Activated T-cell treated with anti-CD3 and anti-CD28 coated beads, Interleukin-2, amount 50 U/mL, for 4 hours (primary cell): ENCODE measurements around the gene BTBD6. TPM values are rescaled to one million over a fixed set of nuclear protein-coding genes. Genes with fewer than 3 reads are reported as not detected.
A peak's percentile ranks its signal among the peaks of the same experiment; 100 is the strongest.

Experiments used
- ATAC-seq, 2 donors: fragments of 200-7000 bp; cut with Tn5 transposase; one replicate each; pipeline ENCODE4 v1.10.0; 2021
- DNase-seq: peaks from one replicate; pipeline ENCODE4 v3.0.0-alpha.2; 2020
- H3K27me3 Mint-ChIP-seq: one replicate; pipeline ENCODE4 v1.8.0; 2021; ENCODE audit warnings: low read depth, mixed read lengths
- H3K36me3 Mint-ChIP-seq: one replicate; pipeline ENCODE4 v1.8.0; 2022; ENCODE audit warnings: mixed read lengths; ENCODE audit not compliant: insufficient read depth
- H3K4me1 Mint-ChIP-seq: one replicate; pipeline ENCODE4 v1.8.0; 2021; ENCODE audit warnings: low read depth, mixed read lengths
- H3K4me3 Mint-ChIP-seq: one replicate; pipeline ENCODE4 v1.8.0; 2021; ENCODE audit warnings: mild to moderate bottlenecking, moderate library complexity, mixed read lengths
- H3K9me3 Mint-ChIP-seq: one replicate; pipeline ENCODE4 v1.8.0; 2021; ENCODE audit warnings: mixed read lengths
- total RNA-seq, 3 donors: library from RNA; stranded (reverse); gene quantifications; one replicate each; pipeline ENCODE4 v1.2.1, GENCODE V29; 2021

The BTBD6 gene
- 10 to 100 TPM; 29.4 to 33.9 (median 33.0) TPM for total RNA-seq

DNA sequence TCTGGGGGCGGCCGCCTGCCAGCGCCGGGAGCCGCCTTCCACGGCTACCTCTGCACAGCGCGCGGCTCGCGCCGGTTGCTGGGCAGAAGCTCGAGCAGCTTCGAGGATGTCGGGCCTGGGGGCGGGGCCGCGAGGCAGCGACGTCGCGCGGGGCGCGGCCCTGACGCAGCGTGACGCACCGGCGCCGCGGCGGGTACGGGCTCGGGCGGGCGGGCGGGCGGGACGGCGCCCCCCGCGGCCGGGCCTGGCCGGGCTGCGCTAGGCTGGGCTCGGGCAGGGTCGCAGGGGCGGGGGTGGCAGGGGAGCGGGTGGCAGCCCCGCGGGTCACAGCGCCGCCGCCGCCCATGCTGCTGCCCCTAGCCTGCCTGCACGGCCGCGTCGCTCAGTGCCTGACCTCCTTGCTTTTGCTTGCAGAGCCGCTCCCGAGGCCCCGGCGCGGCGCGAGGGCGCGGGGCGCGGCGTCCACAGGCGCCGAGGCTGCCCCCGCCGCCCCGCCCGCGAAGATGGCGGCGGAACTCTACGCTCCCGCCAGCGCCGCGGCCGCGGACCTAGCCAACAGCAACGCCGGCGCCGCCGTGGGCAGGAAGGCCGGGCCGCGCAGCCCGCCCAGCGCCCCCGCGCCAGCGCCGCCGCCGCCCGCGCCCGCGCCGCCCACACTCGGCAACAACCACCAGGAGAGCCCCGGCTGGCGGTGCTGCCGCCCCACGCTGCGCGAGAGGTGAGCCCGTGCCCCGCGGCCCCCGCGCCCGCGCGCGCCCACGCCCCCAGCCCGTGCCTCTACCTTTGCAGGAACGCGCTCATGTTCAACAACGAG is at the start of gene BTBD6:
TSS of gene BTBD6 (plus strand) at position 166 of the 814 bp plus-strand sequence. CDS start at position 345, 179 bp downstream.
- Mint-ChIP-seq H3K36me3 (peaks cover 9% of the 10 kb centered on the region), H3K27me3 (no peaks in the 10 kb centered on the region), H3K9me3 (no peaks in the 10 kb centered on the region), H3K4me3 (peak within 1 kb of the TSS; percentile 78), H3K4me1 (peaks cover 30% of the 10 kb centered on the region)
- ATAC-seq (peak; percentile 94 to 96), DNase-seq (peak; percentile 82)

DNA sequence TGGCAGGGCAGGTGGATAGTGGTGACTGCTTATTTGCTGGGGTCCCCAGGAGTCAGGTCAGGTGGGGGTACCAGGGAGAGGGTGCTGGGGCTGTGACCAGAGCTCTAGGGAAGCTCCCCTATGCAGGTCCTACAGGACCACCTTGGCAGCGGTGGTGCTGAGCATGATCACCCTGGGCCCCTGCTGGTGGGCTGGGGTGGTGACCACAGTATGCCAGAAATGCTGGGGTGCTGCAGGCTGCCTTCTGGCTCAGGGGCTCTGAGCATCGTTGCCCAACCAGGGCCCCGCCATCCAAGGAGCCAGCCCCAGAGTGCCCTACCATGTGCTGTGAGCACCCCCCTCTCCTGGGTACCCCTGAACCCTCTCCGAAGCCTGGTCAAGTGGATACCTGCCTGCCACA is 49.7 kb upstream of the BTBD6 start:
- H3K9me3 Mint-ChIP-seq = no peaks in the 10 kb centered on the region
- H3K4me3 Mint-ChIP-seq = no peak overlapping the region
- peaks cover 49% of the 10 kb centered on the region for H3K27me3 Mint-ChIP-seq
- ATAC-seq (no peak), DNase-seq (no peak)
- no peaks in the 10 kb centered on the region for H3K36me3 Mint-ChIP-seq
- peaks cover 24% of the 10 kb centered on the region for H3K4me1 Mint-ChIP-seq

DNA sequence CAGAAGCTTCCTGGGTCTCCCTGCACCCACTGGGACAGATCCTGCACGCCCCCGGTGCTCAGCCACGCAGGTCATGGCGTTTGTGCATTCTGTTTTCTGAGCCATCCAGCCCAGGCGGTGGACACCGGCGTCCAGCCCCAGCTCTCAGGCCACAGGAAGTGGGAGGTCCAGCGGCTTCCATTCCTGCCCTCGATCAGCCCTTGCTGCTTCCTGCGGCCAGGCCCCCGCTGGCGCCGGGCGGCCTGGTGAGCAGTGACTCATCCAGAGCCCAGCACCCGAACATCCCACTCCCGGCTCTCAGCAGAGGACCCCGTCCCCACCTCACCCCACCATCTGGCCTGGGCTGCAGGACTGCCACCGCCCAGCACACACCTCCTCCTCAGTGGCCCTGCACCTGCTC is 49.2 kb upstream of the BTBD6 start:
- Mint-ChIP-seq H3K27me3 (peaks cover 49% of the 10 kb centered on the region), H3K4me1 (peaks cover 19% of the 10 kb centered on the region)
- no peak for ATAC-seq

DNA sequence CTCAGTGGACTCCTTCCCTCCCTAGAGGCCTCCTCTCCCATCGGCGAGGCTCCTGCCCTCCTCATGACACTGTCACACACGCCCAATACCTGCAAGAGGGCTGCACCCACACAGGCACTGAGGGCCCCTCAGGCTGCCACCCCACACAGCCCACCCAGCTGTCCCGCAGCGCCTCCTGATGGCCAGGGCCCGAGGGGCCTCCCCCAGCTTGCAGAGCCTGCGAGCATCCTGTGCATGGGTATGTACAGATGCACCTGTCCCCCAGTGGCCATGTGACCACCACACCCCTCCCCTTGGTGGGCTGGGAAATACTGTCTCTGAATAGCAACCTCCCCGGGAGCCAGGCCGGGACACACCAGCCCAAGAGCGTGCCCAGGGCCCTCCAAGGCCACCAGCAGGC is 48.3 kb upstream of the BTBD6 start:
- no peak for ATAC-seq
- H3K27me3 Mint-ChIP-seq = peaks cover 40% of the 10 kb centered on the region
- no peak overlapping the region for H3K4me3 Mint-ChIP-seq
- H3K4me1 Mint-ChIP-seq = peaks cover 16% of the 10 kb centered on the region
- no peak for DNase-seq
- H3K9me3 Mint-ChIP-seq = no peaks in the 10 kb centered on the region
- H3K36me3 Mint-ChIP-seq = no peaks in the 10 kb centered on the region

More for the DNA sequence above, 49.2 kb upstream of the BTBD6 start:
- Mint-ChIP-seq H3K4me3 (no peak overlapping the region), H3K36me3 (no peaks in the 10 kb centered on the region), H3K9me3 (no peaks in the 10 kb centered on the region)
- no peak for DNase-seq

DNA sequence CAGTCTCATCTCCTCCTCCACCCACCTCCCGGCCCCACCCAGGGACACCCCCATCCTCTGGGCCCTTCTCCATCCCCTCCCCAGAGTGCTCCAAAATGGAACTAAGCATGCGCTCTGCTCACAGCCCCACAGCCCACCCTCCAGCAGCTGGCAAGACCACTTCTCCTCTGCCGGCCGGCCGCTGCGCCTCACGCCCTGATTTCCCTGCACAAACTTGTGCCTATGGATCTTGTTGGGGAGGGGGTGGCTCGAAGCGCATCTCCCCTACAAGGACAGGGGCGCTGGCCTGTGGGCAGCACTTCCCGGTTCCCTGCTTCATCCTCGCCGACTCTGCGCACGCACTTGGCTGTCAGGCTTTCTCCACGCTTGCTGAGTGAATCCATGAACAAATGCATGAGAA is 47.7 kb upstream of the BTBD6 start:
- Mint-ChIP-seq H3K9me3 (no peaks in the 10 kb centered on the region), H3K27me3 (peaks cover 37% of the 10 kb centered on the region), H3K4me1 (peaks cover 12% of the 10 kb centered on the region), H3K4me3 (no peak overlapping the region), H3K36me3 (no peaks in the 10 kb centered on the region)
- DNase-seq (no peak), ATAC-seq (no peak)

DNA sequence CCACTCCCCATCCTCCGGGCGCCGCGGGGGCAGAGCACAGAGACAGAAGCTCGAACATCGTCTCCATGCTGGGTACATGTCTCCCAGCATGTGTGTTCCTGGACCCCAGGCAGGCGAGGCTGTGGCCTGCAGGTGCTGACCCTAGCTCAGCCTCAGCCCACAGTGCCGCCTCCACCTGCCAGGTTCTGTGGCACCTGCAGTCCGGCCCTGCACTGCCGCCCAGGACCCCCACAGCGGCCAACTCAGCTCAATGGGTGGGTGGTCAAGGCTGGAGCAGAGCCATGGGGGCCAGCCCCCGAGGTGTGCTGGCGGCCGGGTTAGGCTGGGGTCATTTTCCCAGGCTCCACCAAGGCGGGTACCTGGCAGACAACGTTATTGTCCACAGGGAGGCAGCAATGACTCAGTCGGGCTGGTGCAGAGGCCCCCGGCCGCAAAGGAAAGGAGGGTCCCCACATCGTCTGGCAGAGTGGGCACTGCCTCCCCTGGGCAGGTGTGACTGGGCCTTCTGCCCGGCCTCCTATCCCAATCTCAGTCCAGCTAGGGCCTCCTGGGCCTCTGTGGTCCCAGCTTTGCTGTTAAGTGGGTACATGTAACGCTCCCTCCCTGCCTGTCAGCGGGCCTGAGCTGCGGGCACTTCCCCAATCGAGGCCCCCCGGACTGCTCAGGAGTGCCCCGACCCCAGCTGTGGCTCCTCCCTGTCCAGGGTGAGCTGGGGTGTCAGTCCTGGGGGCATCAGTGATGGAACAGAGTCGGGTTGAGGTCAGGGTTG is 47.0 kb upstream of the BTBD6 start:
- ATAC-seq (peak in 1 of 2 donors; percentile 4), DNase-seq (no peak)
- H3K4me1 Mint-ChIP-seq = peaks cover 9% of the 10 kb centered on the region
- no peak overlapping the region for H3K4me3 Mint-ChIP-seq
- no peaks in the 10 kb centered on the region for H3K36me3 Mint-ChIP-seq
- H3K27me3 Mint-ChIP-seq = peaks cover 34% of the 10 kb centered on the region
- H3K9me3 Mint-ChIP-seq = no peaks in the 10 kb centered on the region

DNA sequence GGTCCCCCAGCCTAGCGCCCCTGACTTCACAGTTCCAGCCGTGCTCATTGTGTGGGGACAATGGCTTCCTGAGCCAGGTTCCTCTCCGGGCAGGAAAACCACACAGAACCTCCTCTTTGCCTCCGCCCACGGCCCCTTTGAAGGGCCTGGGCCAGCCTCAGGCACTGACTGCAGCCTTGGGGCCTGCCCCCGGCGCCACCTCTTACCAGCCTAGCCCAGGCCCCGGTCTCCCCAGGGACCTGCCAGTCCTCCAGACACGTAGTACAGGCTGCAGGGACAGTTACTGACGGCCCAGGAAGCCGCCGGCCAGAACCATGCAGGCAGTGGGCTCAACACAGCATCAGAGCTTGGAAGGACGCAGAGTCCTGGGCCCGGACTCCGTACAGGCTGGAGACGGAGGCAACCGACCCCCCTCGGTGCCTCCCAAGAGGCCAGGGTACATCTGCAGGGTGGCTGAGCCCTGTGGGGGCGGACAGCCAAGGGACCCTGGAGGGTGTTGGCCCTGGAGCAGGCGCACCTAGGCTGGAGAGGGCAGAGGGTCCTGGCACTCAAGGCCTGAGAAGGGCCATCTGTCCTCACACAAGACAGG is 46.3 kb upstream of the BTBD6 start:
- peaks cover 9% of the 10 kb centered on the region for H3K4me1 Mint-ChIP-seq
- no peak overlapping the region for H3K4me3 Mint-ChIP-seq
- H3K27me3 Mint-ChIP-seq = peaks cover 34% of the 10 kb centered on the region
- H3K36me3 Mint-ChIP-seq = no peaks in the 10 kb centered on the region
- H3K9me3 Mint-ChIP-seq = no peaks in the 10 kb centered on the region
- peak; percentile 30 to 35 for ATAC-seq
- no peak for DNase-seq

DNA sequence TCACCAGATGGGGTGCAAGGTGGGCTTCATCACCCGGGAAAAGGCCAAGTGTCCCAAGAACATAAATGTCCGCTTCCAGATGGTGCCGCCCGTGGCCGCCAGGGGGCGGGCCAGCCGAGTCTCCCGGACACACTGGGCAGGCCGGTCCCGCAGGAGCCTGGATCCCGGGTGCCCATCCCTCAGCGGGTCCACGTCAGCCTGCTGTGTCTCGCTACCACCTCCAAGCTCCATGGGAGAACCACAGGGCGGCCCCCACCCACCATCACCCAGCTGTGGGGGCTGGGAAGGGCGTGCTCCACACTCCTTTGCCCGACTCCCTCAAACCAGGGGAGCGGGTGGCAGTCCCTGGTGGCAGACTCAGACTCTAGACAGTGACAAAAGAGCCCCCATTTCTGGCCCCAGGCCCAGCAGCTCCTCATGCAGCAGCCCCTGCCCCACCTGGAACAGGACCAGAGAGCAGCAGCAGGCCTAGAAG is 45.2 kb upstream of the BTBD6 start:
- H3K27me3 Mint-ChIP-seq = peaks cover 28% of the 10 kb centered on the region
- ATAC-seq (peak; percentile 46 to 53), DNase-seq (peak; percentile 62)
- H3K4me1 Mint-ChIP-seq = peaks cover 9% of the 10 kb centered on the region
- no peaks in the 10 kb centered on the region for H3K36me3 Mint-ChIP-seq
- H3K9me3 Mint-ChIP-seq = no peaks in the 10 kb centered on the region
- no peak overlapping the region for H3K4me3 Mint-ChIP-seq

DNA sequence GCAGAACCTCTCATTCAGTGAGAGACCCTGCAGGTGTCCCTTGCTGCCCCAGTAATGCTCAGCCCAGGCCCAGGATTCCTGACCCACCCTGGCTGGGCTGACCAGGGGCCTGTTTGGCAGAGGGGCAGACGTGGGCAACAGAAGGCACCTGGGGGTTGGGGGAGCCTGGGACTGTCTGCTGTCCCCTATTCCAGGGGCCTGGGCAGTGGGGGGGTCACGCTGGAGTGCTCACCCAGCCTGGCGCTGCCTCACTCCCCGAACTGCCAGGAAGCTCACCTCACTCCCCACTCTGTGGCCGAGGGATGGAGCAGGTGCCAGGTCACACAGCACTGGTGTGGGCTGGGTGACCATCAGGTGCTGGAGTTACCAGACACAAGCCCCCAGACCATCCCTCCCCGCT is 44.6 kb upstream of the BTBD6 start:
- H3K36me3 Mint-ChIP-seq = no peaks in the 10 kb centered on the region

DNA sequence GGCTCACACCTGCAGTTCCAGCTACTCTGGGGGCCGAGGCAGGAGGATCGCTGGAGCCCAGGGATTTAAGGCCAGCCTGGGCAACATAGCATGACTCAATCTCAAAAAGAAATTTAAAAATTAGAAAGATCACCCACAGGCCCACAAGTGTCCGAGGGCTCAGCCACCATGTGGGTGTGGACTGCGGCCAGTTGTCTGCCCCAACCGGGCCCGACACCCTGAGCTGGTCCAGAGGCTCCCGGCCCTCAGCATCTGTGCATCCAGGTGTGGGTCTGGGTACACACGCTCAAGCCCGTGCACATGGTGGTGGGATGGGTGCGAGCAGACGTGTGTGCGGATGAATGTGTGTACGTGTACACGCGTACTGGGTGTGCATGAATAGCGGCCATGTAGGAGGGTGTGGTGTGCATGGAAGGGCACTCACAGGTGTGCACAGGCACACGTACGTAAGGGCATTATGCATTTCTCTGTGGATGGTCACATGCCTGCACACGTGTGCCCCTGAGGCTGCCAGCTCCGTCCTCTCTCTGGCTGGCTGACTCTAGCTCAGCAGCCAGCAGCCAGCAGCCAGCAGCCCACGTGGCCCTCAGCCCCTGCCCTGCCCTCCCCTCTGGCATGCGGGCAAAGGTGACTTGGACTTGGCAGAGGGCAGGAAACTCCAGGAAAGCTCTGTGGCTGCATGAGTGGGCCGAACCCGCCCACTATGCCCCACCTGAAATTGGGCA is 44.0 kb upstream of the BTBD6 start:
- Mint-ChIP-seq H3K4me3 (no peak overlapping the region), H3K27me3 (peaks cover 15% of the 10 kb centered on the region), H3K4me1 (peaks cover 9% of the 10 kb centered on the region), H3K36me3 (peaks cover 2% of the 10 kb centered on the region), H3K9me3 (no peaks in the 10 kb centered on the region)
- no peak for ATAC-seq
- no peak for DNase-seq

More for the DNA sequence above, 44.6 kb upstream of the BTBD6 start:
- ATAC-seq (no peak), DNase-seq (no peak)
- Mint-ChIP-seq H3K4me1 (peaks cover 9% of the 10 kb centered on the region), H3K27me3 (peaks cover 21% of the 10 kb centered on the region), H3K4me3 (no peak overlapping the region), H3K9me3 (no peaks in the 10 kb centered on the region)

DNA sequence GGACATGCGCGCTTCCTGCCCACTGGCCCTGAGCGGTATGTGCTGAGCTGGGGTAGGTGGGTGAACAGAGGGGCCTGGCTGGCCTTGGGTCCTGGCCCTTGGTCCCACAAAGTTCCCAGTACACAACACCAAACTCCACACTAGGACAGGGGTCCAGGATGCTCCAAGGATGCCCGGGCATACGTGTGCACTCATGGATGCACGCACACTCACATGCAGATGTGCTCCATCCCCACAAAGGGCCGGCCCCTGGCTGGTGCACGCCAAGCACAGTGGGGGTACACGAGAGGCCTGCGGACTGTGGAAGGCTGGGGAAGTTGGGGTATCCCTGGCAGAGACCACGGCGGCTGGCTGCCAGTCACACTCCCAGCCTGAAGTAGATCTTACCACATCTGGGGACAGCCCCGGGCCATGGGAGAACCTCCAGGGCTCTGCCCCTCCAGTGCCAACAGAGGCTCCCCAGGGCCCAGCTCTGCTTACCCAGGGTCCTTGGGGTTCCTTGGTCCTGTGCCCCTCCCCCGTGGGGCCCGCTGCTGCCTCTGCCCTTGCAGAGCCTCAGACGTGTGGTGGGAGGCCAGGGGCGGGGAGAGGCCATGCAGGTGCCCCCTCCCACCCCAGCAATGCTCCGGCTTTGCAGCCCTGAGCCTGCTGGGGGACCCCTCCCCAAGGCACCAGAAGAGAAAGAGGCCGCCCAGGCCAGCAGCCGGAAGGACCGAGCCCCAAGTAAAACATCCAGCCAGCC is 43.2 kb upstream of the BTBD6 start:
- peaks cover 9% of the 10 kb centered on the region for H3K4me1 Mint-ChIP-seq
- no peak overlapping the region for H3K4me3 Mint-ChIP-seq
- no peaks in the 10 kb centered on the region for H3K9me3 Mint-ChIP-seq
- DNase-seq (no peak), ATAC-seq (no peak)
- H3K36me3 Mint-ChIP-seq = peaks cover 2% of the 10 kb centered on the region
- peaks cover 8% of the 10 kb centered on the region for H3K27me3 Mint-ChIP-seq

DNA sequence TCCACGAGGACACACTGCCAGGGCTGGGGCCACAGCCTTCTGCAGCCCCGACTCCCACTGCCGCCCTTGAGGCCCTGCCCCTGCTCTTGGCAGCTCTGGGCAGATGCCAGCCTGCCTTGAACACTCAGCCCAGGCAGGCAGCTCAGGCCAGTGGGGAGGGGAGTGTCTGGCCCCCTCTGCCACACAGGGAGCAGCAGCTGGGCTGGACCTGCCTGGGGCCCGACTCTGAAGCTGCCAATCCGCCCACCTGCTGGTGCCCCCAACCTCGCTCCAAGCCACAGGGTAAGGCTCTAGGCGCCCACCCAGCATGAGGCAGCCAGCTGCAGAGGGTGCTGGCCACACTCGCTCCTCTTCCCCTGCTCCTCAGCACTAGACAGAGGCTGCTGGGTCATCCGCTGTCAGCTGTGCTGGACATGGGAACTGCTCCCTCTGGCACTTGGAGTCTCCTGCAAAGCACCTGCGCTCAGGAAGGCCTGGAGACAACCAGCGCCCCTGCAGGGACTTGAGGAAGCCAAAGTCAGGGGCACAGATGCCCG is 42.6 kb upstream of the BTBD6 start:
- no peaks in the 10 kb centered on the region for H3K9me3 Mint-ChIP-seq
- H3K4me3 Mint-ChIP-seq = no peak overlapping the region
- H3K4me1 Mint-ChIP-seq = peaks cover 9% of the 10 kb centered on the region
- peaks cover 2% of the 10 kb centered on the region for H3K27me3 Mint-ChIP-seq
- no peak for DNase-seq
- H3K36me3 Mint-ChIP-seq = peaks cover 3% of the 10 kb centered on the region
- no peak for ATAC-seq

DNA sequence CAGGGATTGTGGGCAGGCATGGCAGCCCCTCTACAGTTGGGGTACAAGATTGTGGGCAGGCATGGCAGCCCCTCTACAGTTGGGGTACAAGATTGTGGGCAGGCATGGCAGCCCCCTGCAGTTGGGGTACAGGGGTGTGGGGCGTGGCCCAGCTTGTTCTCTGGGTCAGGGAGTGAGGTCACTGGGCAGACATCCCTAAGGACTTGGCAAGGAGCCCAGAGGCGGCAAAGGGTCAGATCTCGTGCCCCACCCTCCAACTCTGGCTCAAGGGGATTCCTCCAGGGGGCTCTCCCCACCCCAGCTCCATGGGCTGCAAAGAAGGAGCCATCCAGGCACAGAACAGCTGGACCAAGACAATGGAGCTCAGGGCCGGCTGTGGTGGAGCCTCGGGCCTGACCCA is 41.5 kb upstream of the BTBD6 start:
- H3K9me3 Mint-ChIP-seq = no peaks in the 10 kb centered on the region
- no peak for DNase-seq
- H3K27me3 Mint-ChIP-seq = no peaks in the 10 kb centered on the region
- no peak overlapping the region for H3K4me3 Mint-ChIP-seq
- H3K36me3 Mint-ChIP-seq = peaks cover 4% of the 10 kb centered on the region
- peaks cover 6% of the 10 kb centered on the region for H3K4me1 Mint-ChIP-seq
- ATAC-seq = no peak
